ENCODE measurements around the gene FBLN2.

FBLN2 gene

GRCh38 chr3:13671482-13672233 is 122.7 kb downstream of the FBLN2 start:
- no peak for DNase-seq

- no peak for DNase-seq
These were observed 124.3 kb downstream of the FBLN2 start for GRCh38 chr3:13673207-13673606.

GRCh38 chr3:13674538-13675185 is 125.7 kb downstream of the FBLN2 start:
- DNase-seq = no peak

- no peak for DNase-seq
These were observed 127.6 kb downstream of the FBLN2 start for GRCh38 chr3:13676356-13677017.

GRCh38 chr3:13677272-13677671 is 128.3 kb downstream of the FBLN2 start:
- DNase-seq = no peak

GRCh38 chr3:13681931-13682330 is 133.0 kb downstream of the FBLN2 start:
- no peak for DNase-seq

- DNase-seq = no peak
These were observed 133.5 kb downstream of the FBLN2 start for GRCh38 chr3:13682331-13683013.

- no peak for DNase-seq
These were observed 134.4 kb downstream of the FBLN2 start for GRCh38 chr3:13683288-13683687.

- DNase-seq = no peak
These were observed 134.8 kb downstream of the FBLN2 start for GRCh38 chr3:13683772-13684171.

GRCh38 chr3:13684350-13684749 is 135.4 kb downstream of the FBLN2 start:
- no peak for DNase-seq

- DNase-seq = no peak
These were observed 135.9 kb downstream of the FBLN2 start for GRCh38 chr3:13684854-13685253.

- no peak for DNase-seq
These were observed 136.8 kb downstream of the FBLN2 start for GRCh38 chr3:13685721-13686120.

GRCh38 chr3:13686367-13687160 is 137.6 kb downstream of the FBLN2 start:
- DNase-seq = no peak

GRCh38 chr3:13687517-13687943 is 138.6 kb downstream of the FBLN2 start:
- DNase-seq = no peak
